GM21423 (cell line): Measurements from ENCODE around the gene DUSP10.
A peak's percentile ranks its signal among the peaks of the same experiment; 100 is the strongest.

ENCODE experiments used
- ATAC-seq: cut with Tn5 transposase; IDR thresholded peaks from one replicate; pipeline ENCODE4 v1.9.1; 2021; ENCODE audit warnings: mild to moderate bottlenecking, moderate library complexity; ENCODE audit not compliant: unreplicated experiment

DUSP10 gene

DNA sequence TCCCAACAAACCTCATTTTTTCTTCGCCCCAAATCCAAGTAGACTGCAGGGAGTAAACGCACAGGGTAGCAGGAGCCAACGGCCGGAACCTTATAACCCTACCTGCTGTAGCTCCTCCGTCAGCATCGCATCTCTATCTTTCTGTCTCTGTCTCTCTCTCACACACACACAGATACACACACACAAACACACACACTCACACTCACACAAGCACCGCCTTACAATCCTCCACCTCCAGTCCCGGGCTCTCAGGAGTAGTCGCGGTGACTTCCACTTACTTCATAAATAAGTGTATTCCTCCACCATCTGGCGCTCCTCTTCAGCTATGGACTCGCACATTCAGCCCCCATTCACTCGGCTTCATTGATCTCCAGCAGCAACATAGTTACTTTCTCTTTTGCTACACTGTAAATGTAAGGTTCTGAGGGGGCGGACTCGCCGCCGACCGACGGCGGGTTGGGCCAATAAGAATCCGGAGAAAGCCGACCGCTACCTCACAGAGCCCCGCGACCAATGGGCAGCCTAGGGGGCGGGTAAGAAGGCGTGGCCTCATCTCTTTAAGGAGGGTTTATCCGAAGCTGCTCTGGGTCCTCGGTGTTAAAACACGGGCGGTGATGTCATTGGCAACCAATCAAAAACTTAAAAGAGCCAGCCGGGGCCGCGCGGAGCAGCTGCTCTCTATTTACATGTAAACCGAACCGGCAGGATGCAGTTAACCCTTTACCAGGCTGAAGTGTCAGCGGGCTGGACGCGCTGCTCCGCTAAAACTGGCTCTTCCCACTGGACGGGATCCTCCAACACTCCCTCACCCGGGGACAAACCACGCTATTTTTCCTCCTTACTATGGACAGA is at the start of gene DUSP10:
Gene DUSP10, minus strand, starts transcription at position 387 of the 852 bp plus-strand sequence. CDS start 2,345 bp downstream, outside the sequence.
- peak; percentile 85 for ATAC-seq

DNA sequence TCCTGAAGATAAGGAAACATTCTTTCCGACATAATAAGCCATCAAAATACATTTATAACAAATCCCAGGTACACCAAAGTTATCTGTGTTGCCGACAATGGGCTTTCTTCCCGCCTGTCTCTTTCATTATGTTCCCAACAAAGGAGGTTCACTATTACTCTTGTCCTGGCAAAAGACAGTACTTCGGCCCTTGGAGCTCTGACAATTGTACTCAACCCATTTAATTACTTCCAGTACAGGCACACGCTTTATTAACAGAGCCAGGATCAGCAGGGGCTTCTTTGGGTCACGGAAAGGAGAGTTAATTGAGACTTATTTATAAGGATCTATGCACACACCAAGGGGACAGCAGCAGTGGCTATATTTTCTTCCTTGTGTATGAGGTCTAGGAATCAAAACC is 46.6 kb upstream of the DUSP10 start:
- ATAC-seq, result no peak

DNA sequence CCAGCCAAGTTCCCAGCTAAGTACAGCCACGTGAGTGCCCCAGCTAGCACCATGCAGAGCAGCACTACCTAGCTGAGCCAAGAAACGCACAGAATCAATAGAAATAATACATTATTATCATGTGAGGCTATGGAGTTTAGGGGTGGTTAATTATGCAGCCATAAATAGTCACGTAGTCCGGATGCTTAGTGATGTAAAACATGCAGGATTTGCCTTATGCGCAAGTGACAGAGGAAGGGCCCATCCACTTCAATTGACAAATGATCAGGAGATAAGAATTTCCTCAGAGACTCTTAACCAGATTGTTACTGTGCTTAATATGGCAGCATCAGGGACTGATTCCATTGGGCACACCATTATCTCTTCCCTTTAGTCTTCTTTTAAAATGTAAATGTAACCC is 44.8 kb upstream of the DUSP10 start:
- ATAC-seq, result no peak

DNA sequence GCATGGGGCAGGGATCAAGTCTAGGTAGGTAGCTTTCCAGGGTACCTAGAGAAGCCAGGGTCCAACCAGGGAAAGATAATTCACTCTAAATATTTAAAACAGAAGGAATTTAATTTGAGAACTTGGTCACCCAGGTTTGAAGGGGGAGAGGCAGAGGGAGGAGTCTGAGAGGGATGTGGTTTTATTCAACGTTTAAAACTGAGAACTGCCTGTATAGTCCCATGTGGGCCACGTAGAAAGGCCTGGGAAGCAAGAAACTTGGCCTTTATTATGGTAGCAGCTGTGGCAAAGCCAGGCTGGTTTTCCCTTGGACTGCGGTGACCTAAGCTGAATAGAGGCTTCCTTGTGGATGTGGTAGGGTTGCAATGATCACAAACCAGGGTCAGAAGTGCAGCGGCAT is 42.0 kb upstream of the DUSP10 start:
- no peak for ATAC-seq

DNA sequence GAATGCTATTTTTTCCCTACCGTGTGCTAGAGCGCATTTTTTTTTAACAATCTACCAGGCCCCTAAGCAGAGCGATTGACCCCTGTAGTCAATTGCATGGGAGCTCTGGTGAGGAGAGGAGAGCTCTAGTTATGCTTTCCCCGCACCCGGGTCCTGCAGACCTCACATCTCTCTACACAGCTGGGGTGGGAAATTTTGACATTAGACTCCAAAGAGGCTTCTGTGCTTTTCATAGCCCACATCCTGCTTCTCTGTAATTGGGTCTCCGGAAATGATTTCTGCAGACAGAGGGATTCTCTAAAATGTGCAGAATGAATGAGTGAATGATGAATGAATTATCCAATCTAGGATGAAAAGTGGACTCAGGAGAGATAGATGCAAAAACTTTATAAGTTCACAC is 41.5 kb upstream of the DUSP10 start:
- ATAC-seq, result peak; percentile 30

DNA sequence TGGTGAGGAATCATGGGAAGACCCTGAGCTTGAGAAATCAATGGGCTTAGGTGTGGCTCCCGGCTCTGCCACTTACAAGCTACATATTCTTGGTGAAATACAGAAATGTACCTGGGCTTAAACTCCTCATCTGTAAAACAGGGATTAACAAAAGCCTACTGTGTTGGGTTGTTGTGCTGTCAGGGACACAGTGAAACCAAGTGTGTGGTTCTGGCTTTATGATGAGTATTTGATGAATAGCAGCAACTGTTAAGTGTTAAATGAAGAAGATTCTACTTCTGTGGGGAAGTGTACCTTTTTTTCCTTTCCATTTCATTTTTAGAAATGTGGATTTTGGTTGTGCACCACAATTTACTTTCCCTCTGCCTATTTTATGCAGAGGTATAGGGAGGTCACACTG is 41.1 kb upstream of the DUSP10 start:
- no peak for ATAC-seq

DNA sequence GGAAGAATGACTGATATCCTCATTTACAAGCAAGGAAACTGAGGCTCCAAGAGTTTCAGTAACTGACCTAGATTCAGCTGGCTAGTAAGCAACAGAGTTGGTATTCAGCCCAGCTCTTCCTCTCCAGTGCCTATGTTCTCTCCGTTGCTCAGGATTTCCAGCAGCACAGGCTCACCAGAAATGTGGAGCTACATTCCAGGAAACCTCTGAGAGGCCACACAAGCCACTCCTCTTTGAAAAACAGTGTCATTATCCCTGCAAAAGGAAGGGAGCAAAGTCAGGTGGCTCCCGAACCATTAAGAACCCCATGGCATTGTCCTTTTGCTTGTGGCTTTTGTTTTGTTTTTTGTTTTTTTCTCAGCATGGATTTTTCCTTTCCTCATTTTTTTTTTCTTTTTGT is 40.6 kb upstream of the DUSP10 start:
- ATAC-seq, result no peak

DNA sequence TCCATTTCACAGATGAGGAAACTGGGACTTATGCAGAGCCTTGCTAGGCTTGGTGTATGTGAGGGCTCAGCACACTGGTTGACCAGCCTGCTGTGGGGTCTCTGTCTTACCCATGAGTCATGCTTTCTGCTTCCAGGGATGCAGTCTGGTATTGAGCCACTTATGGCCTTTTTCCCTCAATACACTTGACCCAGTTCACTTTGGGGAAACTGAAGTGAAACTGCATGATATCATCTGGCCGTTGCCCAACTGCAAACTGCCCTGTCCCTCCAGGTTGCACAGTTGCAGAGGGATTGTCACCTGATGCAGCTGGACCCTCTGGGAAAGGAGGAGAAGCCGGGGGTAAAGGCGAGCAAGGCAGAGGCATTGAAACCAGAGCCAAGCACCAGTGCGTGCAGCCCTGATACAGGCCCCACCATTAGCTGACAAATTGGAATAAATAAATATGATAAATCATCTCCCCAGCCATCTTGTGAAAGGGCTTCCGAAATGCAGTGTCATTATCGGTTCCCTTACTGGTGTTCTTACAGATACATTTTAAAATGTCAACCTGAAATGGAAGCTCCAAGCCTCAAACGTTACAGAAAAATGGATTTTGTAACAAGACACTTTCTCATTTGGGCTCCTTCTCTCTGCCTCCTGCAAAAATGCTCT is 39.3 kb upstream of the DUSP10 start:
- ATAC-seq, result no peak

DNA sequence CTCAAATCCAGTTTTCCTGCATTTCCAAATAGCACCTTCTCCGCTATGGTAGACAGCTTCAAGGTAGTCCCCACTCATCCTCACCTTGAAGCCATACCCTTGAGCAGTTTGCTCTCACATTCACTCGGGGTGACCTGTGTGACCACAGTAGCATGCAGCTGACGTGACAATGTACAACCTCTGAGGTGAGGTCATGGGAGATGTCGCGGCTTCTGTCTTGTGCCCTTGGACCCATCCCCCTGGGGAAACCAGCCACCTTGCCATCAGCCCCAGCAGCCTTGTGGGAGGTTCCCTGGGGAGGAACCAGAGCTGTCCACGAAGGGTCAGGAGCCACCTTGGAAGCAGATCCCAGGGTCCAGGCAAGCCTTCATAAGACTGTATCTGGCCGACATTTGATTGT is 38.3 kb upstream of the DUSP10 start:
- ATAC-seq, result no peak

DNA sequence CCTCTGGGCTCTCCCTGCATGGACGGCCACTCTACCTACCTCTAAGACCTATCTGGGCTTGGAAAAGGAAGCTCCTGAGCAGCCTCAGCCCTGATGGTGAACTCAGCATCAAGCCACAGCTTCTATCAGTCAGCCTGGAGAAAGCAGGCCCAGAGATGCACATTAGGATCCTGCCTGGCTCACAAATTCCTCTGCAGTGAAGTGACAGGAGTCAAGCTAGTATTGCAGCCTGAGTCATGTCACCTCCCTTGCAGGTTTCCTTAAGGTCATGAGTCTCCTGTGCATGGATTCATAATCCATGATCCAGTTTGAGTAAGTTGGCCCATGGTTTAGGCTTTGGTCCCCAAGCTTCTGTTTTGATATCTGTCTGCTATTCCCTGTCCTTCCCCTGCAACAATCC is 37.9 kb upstream of the DUSP10 start:
- ATAC-seq, result no peak

DNA sequence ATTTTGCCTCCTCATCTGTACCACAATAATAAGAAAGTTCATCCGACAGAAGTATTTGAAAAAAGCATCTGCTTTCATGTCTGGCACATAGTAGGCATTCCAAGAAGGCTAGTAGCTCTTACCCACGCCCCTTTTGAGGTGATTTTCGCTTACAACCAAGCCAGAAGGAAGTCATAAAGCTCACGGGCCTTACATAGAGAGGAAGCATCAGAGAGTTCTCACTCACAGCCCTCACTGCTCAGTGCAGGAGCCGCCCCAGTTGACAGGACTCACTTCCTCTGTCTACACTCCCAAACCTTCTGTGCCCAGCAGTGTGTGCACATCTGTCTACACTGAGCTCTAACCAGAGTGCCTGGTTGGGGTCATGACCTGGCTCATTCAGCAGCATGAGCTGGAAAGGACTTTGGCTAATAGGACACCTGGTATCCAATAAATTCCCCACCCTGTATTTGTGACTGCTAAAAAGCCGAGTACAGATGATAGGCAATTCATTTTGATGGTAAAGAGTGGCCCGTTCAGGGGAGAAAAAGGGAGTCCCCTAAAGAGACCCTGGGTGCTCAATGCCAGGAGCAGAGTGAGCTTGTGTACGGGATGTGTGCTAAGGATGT is 36.8 kb upstream of the DUSP10 start:
- ATAC-seq, result peak; percentile 32

DNA sequence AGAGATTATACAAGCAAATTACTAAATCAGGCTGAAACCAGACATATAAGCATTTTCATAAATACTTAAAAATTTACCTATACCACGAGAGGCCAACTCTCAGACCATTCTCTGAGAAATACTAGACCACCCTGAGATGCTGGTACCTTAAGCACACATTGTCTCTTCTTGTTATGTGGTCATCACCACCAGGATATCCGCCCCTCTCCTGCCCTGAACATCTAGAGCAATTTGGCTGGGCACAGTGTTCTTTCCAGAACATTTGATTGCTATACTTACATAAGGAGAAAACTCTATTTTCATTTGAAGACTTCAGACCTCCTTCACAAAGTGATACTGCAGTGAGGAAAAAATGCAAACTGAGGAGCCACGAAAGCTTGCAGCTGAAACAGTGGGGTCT is 36.2 kb upstream of the DUSP10 start:
- peak; percentile 25 for ATAC-seq

DNA sequence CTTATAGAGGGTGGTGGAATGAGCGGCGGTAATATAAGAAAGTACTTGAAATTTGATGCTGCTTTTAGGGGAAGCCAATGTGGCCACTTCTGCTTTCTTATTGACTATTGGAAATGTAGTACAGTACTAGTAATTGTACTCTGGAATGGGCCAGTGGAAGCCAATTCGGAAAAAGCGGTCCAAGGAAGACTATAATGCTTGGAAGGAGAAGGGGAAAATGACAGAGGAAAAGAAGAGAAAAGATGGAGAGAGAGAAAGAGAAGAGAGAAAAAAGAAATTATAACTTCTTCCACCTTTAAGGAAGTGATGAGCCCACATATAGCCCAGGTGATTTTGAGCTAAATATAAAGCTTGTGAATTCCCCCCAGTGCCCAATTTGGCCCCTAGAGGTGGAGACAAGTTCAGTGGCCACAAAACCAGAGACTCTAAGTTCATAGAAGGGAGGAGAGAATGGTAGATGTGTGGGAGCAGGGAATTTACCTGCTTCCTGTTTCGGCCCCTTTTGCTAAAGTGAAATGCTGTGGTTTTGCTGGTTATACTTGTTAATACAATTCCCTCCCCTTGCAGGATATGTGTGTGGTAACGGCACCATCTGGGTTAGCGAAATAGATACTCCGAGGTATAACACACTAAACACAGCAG is 35.7 kb upstream of the DUSP10 start:
- ATAC-seq, result peak; percentile 62

DNA sequence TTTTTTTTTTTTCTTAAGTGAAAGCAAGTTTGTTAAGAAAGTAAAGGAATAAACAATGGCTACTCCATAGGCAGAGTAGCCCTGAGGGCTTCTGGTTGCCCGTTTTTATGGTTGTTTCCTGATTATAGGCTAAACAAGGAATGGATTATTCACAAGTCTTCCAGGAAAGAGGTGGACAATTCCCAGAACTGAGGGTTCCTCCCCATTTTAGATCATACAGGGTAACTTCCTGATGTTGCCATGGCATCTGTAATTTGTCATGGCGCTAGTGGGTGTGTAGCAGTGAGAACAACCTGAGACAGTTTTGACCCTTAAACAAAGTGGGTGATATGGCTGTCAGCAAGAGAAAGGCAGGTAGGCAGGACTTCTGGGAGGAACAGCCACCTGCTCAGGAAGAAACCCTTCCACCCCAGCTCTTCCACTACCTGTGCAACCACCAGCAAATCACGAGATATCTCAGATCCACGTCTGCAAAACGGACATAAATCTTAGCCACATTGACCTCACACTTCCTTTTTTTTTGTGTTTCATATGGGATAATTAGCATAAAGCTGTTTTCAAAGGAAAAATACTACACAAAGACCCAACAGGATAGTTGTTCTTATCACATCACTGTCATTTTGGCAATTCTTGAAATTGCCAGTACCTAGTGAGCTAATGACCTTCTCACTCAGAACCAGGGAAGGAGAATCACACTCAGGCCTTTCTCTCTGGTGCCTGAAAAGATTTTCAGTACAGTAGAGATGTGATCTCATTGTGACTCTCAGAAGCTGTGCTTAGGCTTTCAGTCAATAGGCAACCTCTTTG is 34.8 kb upstream of the DUSP10 start:
- peak; percentile 27 for ATAC-seq

DNA sequence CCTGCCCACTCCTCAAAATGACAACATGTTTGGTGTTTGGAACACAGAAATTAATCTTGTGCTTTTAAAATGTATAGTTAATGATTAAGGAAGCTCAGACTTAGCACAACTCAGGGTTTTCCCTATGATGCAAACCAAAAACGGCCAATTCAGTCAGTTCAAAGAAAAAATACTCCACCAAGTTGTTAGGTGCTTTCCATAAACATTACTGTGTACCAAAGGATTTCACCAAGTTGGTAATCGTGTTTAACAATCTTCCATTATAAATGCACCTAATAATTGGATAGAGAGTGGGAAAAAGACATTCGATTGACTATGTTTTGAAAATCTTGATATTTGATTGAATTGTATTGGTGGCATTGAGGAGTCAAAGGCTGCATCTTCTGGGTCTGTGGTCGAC is 33.3 kb upstream of the DUSP10 start:
- ATAC-seq, result no peak

DNA sequence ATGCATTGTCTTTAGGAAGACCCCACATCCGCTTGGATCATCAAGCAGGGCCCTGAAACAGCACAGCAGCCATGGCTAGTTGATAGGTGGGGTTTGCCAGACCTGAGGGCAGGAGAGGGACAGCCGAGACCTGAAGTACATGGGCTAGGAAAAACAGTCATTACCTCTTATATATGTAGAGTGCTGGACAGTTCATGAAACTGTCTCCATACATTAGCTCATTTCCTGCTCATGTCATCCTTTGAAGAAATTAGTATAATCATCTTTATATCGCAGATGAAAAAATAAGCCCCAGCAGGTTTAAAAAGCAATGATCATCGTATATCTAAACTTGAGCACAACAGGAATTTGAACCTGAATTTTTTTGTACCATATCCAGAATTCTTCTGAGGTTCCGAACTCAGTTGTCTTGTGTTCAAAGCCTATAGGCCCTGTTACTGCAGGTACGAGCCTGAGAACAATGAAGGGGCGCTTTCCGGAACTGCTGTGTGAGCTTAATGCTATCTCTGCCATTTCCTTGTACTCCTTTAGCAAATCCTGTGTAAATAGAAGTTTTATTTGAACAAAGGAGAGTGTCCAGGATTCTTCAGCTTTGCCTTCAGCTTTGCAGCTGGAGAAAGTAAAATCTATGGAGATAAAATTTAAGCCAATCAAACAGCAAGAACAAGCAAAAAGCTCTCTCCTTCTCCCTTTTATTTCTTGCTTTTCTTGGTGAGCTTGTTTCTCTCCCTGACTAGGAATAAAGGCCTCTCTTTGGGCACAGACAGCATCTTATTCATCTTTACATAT is 32.4 kb upstream of the DUSP10 start:
- ATAC-seq, result no peak

DNA sequence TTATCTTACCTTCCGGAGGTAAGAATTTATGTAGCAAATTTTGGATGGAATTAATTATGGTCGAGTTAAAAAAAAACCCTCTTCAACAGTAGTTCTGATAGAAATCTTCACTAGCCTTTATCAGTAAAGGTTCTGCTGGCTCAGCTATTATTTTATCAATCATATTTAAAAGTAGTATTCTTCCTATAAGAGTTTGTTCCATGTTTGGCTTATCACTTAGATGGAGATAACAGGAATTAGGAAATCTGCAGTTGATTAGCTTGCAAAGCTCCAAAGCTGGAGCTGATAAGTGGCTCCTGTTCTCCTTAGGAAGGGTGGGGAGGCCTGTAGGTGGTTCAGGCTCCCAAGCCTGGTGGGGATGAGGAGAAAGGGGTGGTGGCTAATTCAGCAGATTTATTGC is 31.5 kb upstream of the DUSP10 start:
- no peak for ATAC-seq

DNA sequence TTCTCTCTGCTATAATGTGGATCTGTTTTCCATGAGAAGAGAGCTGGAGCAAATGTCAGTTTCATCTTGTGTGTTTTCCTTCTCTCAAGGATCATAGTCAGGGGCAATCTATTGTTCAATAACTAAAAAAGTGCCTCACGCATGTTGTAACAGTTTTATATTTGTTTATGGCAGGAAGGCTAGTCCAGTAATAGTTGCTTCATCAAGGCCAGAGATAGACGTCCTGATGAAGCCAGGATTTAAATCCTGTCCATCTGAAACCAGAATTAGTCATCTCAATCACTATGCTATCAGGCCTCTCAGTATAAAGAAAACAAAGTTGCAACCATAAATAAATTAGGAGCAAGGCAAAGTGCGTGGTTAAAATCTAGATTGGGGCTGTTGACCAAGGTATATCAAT is 30.2 kb upstream of the DUSP10 start:
- ATAC-seq, result no peak

DNA sequence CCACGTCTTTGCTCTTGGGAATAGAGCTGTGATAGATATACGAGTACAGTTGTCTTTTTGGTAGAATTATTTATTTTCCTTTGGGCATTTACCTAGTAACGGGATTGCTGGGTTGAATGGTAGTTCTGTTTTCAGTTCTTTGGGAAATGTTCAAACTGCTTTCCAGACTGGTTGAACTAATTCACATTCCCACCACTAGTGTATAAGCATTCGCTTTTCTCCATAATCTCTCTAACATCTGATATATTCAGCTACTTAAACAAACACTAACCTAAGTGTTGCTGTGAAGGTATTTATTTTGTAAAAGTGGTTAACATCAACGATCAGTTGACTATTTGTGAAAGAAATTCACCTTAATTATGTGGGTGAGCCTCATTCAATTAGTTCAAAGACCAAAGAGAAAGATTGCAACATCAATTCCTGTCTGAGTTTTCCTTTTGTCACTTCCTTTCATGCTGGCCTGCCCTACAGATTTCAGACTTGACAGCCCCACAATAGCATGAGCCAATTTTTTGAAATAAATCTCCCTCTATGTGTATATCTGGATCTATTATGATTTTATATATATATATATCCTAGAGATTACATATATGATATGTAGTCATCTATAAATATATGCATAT is 26.7 kb upstream of the DUSP10 start:
- no peak for ATAC-seq
